ENCODE measurements around the gene CCNY. TPM values are rescaled to one million over a fixed set of nuclear protein-coding genes. Genes with fewer than 3 reads are reported as not detected.
"Not testable (repeated sequence)": the region's sequence is repeated elsewhere in the genome, so short reads cannot be mapped to it uniquely, and the experiment has no call there.

CCNY gene
- total and polyA plus RNA-seq, 2 experiments from 2014 or later: 38.9 to 79.9 TPM

GRCh38 chr10:35526746-35527145 is 190.4 kb downstream of the CCNY start:
- no peak for TF ChIP-seq CTCF (IDR thresholded peaks at IDR 0.05; ENCODE audit: low read depth, low read length)
- DNase-seq (ENCODE audit: low read depth in 1 of 2, low spot score in 1 of 2): no peak
- H3K9me3 ChIP-seq (ENCODE audit: low read depth): no peaks in the 10 kb centered on the region
- no peak overlapping the region for H3K27ac ChIP-seq
- H3K4me3 ChIP-seq: no peak overlapping the region
- H3K27me3 ChIP-seq: no peaks in the 10 kb centered on the region
- H3K4me1 ChIP-seq (ENCODE audit: low read depth): peaks cover 8% of the 10 kb centered on the region
- H3K36me3 ChIP-seq: peaks cover 15% of the 10 kb centered on the region

GRCh38 chr10:35532141-35532540 is 195.8 kb downstream of the CCNY start:
- H3K4me3 ChIP-seq: no peak overlapping the region
- H3K27me3 ChIP-seq: no peaks in the 10 kb centered on the region
- H3K9me3 ChIP-seq (ENCODE audit: low read depth): no peaks in the 10 kb centered on the region
- no peak overlapping the region for H3K27ac ChIP-seq
- no peaks in the 10 kb centered on the region for H3K4me1 ChIP-seq (ENCODE audit: low read depth)
- no peak for TF ChIP-seq CTCF (IDR thresholded peaks at IDR 0.05; ENCODE audit: low read depth, low read length)
- H3K36me3 ChIP-seq: peaks cover 22% of the 10 kb centered on the region
- no peak for DNase-seq (ENCODE audit: low read depth in 1 of 2, low spot score in 1 of 2)

- Histone ChIP-seq H3K9me3 (ENCODE audit: low read depth) (no peaks in the 10 kb centered on the region), H3K27me3 (no peaks in the 10 kb centered on the region), H3K27ac (no peak overlapping the region), H3K4me3 (no peak overlapping the region), H3K36me3 (peaks cover 22% of the 10 kb centered on the region), H3K4me1 (ENCODE audit: low read depth) (no peaks in the 10 kb centered on the region)
- TF ChIP-seq CTCF (IDR thresholded peaks at IDR 0.05; ENCODE audit: low read depth, low read length): no peak
- peak in 1 of 2 donors; percentile 63 for DNase-seq (ENCODE audit: low read depth in 1 of 2, low spot score in 1 of 2)
These were observed 197.3 kb downstream of the CCNY start for GRCh38 chr10:35533565-35533964.

GRCh38 chr10:35535136-35535535 is 198.8 kb downstream of the CCNY start:
- no peak for TF ChIP-seq CTCF (IDR thresholded peaks at IDR 0.05; ENCODE audit: low read depth, low read length)
- Histone ChIP-seq H3K36me3 (peaks cover 20% of the 10 kb centered on the region), H3K27me3 (no peaks in the 10 kb centered on the region), H3K9me3 (ENCODE audit: low read depth) (no peaks in the 10 kb centered on the region), H3K4me3 (no peak overlapping the region), H3K27ac (no peak overlapping the region), H3K4me1 (ENCODE audit: low read depth) (no peaks in the 10 kb centered on the region)
- DNase-seq (ENCODE audit: low read depth in 1 of 2, low spot score in 1 of 2): no peak

GRCh38 chr10:35536789-35537188 is 200.5 kb downstream of the CCNY start:
- no peak overlapping the region for H3K27ac ChIP-seq
- no peaks in the 10 kb centered on the region for H3K27me3 ChIP-seq
- H3K4me1 ChIP-seq (ENCODE audit: low read depth): no peaks in the 10 kb centered on the region
- H3K36me3 ChIP-seq: peaks cover 7% of the 10 kb centered on the region
- no peak for DNase-seq (ENCODE audit: low read depth in 1 of 2, low spot score in 1 of 2)
- H3K4me3 ChIP-seq: no peak overlapping the region
- no peak for TF ChIP-seq CTCF (IDR thresholded peaks at IDR 0.05; ENCODE audit: low read depth, low read length)
- no peaks in the 10 kb centered on the region for H3K9me3 ChIP-seq (ENCODE audit: low read depth)

GRCh38 chr10:35537925-35538324 is 201.6 kb downstream of the CCNY start:
- not testable (repeated sequence) for H3K36me3 ChIP-seq; H3K27ac ChIP-seq; H3K4me3 ChIP-seq; DNase-seq (ENCODE audit: low read depth in 1 of 2, low spot score in 1 of 2); H3K27me3 ChIP-seq; H3K4me1 ChIP-seq (ENCODE audit: low read depth); H3K9me3 ChIP-seq (ENCODE audit: low read depth)

Measured in cardiac muscle cell (in vitro differentiated cells and primary cell).